Natural killer cell (primary cell): ENCODE measurements around the gene PPDPF. TPM values are rescaled to one million over a fixed set of nuclear protein-coding genes. Genes with fewer than 3 reads are reported as not detected.

Source experiments
- ATAC-seq, 3 donors: fragments of 150-1000 bp in 2 of 3; fragments of 200-7000 bp in 1 of 3; cut with Tn5 transposase; 1 replicate in 1 of 3; 2 replicates in 2 of 3; pipeline ENCODE4 v1.10.0; 2021; ENCODE audit warnings: mild to moderate bottlenecking in 2 of 3, moderate library complexity in 2 of 3
- DNase-seq, 2 donors: peaks; one replicate each; pipeline versions ENCODE4 v3.0.0 to v3.0.0-alpha.2; 2013 to 2021; ENCODE audit warnings: mixed read lengths in 1 of 2
- H3K27ac ChIP-seq: one replicate; pipeline ENCODE4 v1.5.1; 2013; ENCODE audit warnings: mild to moderate bottlenecking, low read length
- H3K27me3 ChIP-seq: one replicate; pipeline ENCODE4 v1.6.1; 2013; ENCODE audit warnings: low read length; ENCODE audit not compliant: control insufficient read depth, insufficient read depth
- H3K36me3 ChIP-seq: one replicate; pipeline ENCODE4 v1.6.1; 2013; ENCODE audit warnings: low read length; ENCODE audit not compliant: control insufficient read depth, insufficient read depth
- H3K4me1 ChIP-seq: one replicate; pipeline ENCODE4 v1.6.1; 2013; ENCODE audit warnings: low read length; ENCODE audit not compliant: control insufficient read depth, insufficient read depth
- H3K4me3 ChIP-seq: one replicate; pipeline ENCODE4 v1.5.1; 2013; ENCODE audit warnings: low read length
- H3K9me3 ChIP-seq: one replicate; pipeline ENCODE4 v1.6.1; 2013; ENCODE audit warnings: low read length; ENCODE audit not compliant: control insufficient read depth, insufficient read depth
- H3K27ac Mint-ChIP-seq, 2 donors: one replicate each; pipeline ENCODE4 v1.8.0; 2022; ENCODE audit warnings: mild to moderate bottlenecking in 2 of 2, mixed read lengths in 2 of 2, moderate library complexity in 1 of 2
- H3K27me3 Mint-ChIP-seq, 2 donors: one replicate each; pipeline ENCODE4 v1.8.0; 2022; ENCODE audit warnings: low read depth in 2 of 2, mixed read lengths in 2 of 2
- H3K36me3 Mint-ChIP-seq: one replicate; pipeline ENCODE4 v1.8.0; 2022; ENCODE audit warnings: mixed read lengths
- H3K4me1 Mint-ChIP-seq, 2 donors: one replicate each; pipeline ENCODE4 v1.8.0; 2022; ENCODE audit warnings: mixed read lengths in 2 of 2
- H3K4me3 Mint-ChIP-seq: one replicate; pipeline ENCODE4 v1.8.0; 2022; ENCODE audit warnings: mild to moderate bottlenecking, moderate library complexity, mixed read lengths
- H3K9me3 Mint-ChIP-seq, 2 donors: one replicate each; pipeline ENCODE4 v1.8.0; 2022; ENCODE audit warnings: mixed read lengths in 2 of 2
- CTCF ChIP-seq: fragments of 200-600 bp; IDR thresholded peaks from one replicate; pipeline ENCODE4 v1.8.0; 2022; ENCODE audit warnings: antibody characterized with exemption
- WGBS: methylation state at CpG from one replicate; pipeline ENCODE4 v1.1.7; 2013; ENCODE audit warnings: missing lambda C conversion rate; ENCODE audit not compliant: insufficient coverage; 5-methylcytosine and 5-hydroxymethylcytosine counted together
- intact Hi-C: fragments of 100-400 bp; cut with micrococcal nuclease; formaldehyde crosslinking; loops from one replicate; pipeline ENCODE4 v1.14.2; 2022
- total RNA-seq, 4 donors: library from RNA; stranded (reverse); fragments of 120-200 nt in 1 of 4; gene quantifications; one replicate each; pipeline versions ENCODE4 v1.2.3 to v1.2.4, GENCODE V29; 2013 to 2022

PPDPF gene
- total RNA-seq, 3 donors from 2014 or later (not counting 1 experiment from before 2014, with no cell fraction given): 95.5 to 197 (median 159) TPM

GRCh38 chr20:63567386-63568169, 47.0 kb downstream of the PPDPF start:
- DNase-seq: peak; percentile 76 to 82
- Histone ChIP-seq H3K4me3 (peak overlapping the region; percentile 26), H3K4me1 (peaks cover 39% of the 10 kb centered on the region), H3K27ac (peak overlapping the region; percentile 80), H3K9me3 (no peaks in the 10 kb centered on the region), H3K27me3 (no peaks in the 10 kb centered on the region), H3K36me3 (peaks cover 15% of the 10 kb centered on the region)
- intact Hi-C loops: loop anchor here (2.0 kb wide), 1 partner anchor 67 kb away; no protein-coding TSS in a partner anchor
- Mint-ChIP-seq H3K4me1 (peaks cover 20 to 26% of the 10 kb centered on the region in 2 donors), H3K4me3 (peak overlapping the region; percentile 88), H3K36me3 (no peaks in the 10 kb centered on the region), H3K9me3 (no peaks in the 10 kb centered on the region), H3K27ac (peak overlapping the region; percentile 92 to 93), H3K27me3 (no peaks in the 10 kb centered on the region)
- ATAC-seq: peak; percentile 80 to 89 (median 81)
- WGBS: 5% methylated on average over 35 of the region's 37 CpGs
- TF ChIP-seq CTCF: no peak

GRCh38 chr20:63568170-63568981, 47.8 kb downstream of the PPDPF start:
- Histone ChIP-seq H3K9me3 (no peaks in the 10 kb centered on the region), H3K27me3 (no peaks in the 10 kb centered on the region), H3K4me3 (peak overlapping the region; percentile 26), H3K36me3 (peaks cover 13% of the 10 kb centered on the region), H3K27ac (peak overlapping the region; percentile 80), H3K4me1 (peaks cover 47% of the 10 kb centered on the region)
- Mint-ChIP-seq H3K36me3 (no peaks in the 10 kb centered on the region), H3K27ac (peak overlapping the region; percentile 92 to 93), H3K27me3 (no peaks in the 10 kb centered on the region), H3K9me3 (no peaks in the 10 kb centered on the region), H3K4me1 (peaks cover 20 to 26% of the 10 kb centered on the region in 2 donors), H3K4me3 (peak overlapping the region; percentile 88)
- peak; percentile 33 to 39 for DNase-seq
- peak in 1 of 3 donors; percentile 0 for ATAC-seq
- WGBS: 15% methylated on average over 43 of the region's 43 CpGs
- TF ChIP-seq CTCF: no peak
- intact Hi-C loops: no loop called here

- WGBS: 81% methylated on average over 46 of the region's 46 CpGs
- Mint-ChIP-seq H3K27ac (peak overlapping the region; percentile 46 to 93), H3K9me3 (no peaks in the 10 kb centered on the region), H3K4me1 (peaks cover 20 to 30% of the 10 kb centered on the region in 2 donors), H3K4me3 (peak overlapping the region; percentile 71), H3K36me3 (no peaks in the 10 kb centered on the region), H3K27me3 (no peaks in the 10 kb centered on the region)
- H3K4me3 ChIP-seq: no peak overlapping the region
- no peak for DNase-seq
- ATAC-seq: no peak
- no peak overlapping the region for H3K27ac ChIP-seq
- H3K36me3 ChIP-seq: peaks cover 10% of the 10 kb centered on the region
- TF ChIP-seq CTCF: no peak
- no peaks in the 10 kb centered on the region for H3K27me3 ChIP-seq
- H3K9me3 ChIP-seq: no peaks in the 10 kb centered on the region
- intact Hi-C loops: no loop called here
- peaks cover 53% of the 10 kb centered on the region for H3K4me1 ChIP-seq
Measured at GRCh38 chr20:63568986-63569949, 48.7 kb downstream of the PPDPF start.
